Nephron progenitor cell (in vitro differentiated cells): ENCODE measurements around the gene FBXO38.

Experiments
- DNase-seq: peaks from one replicate; pipeline ENCODE4 v3.0.0; 2021
- H3K27ac Mint-ChIP-seq: 2 replicates; pipeline ENCODE4 v1.8.0; 2021; ENCODE audit warnings: mild to moderate bottlenecking, moderate library complexity, mixed read lengths
- H3K27me3 Mint-ChIP-seq: 2 replicates; pipeline ENCODE4 v1.8.0; 2021; ENCODE audit warnings: mild to moderate bottlenecking, low read depth, mixed read lengths; ENCODE audit not compliant: poor library complexity
- H3K36me3 Mint-ChIP-seq: 2 replicates; pipeline ENCODE4 v1.8.0; 2021; ENCODE audit warnings: low read depth, mixed read lengths
- H3K4me1 Mint-ChIP-seq: 2 replicates; pipeline ENCODE4 v1.8.0; 2021; ENCODE audit warnings: mixed read lengths
- H3K4me3 Mint-ChIP-seq: 2 replicates; pipeline ENCODE4 v1.8.0; 2021; ENCODE audit warnings: mild to moderate bottlenecking, moderate library complexity, mixed read lengths
- H3K9me3 Mint-ChIP-seq: 2 replicates; pipeline ENCODE4 v1.8.0; 2021; ENCODE audit warnings: mild to moderate bottlenecking, moderate library complexity, mixed read lengths
- CTCF ChIP-seq: fragments of 200-600 bp; sonication (generic); IDR thresholded peaks from 2 replicates; pipeline ENCODE4 v1.5.0; 2021; ENCODE audit warnings: antibody characterized with exemption

FBXO38 gene

GRCh38 chr5:148368299-148368698 is 15.5 kb upstream of the FBXO38 start:
- no peak for TF ChIP-seq CTCF
- H3K4me3 Mint-ChIP-seq, result no peak overlapping the region
- H3K27ac Mint-ChIP-seq, result no peak overlapping the region
- H3K36me3 Mint-ChIP-seq, result peaks cover 9% of the 10 kb centered on the region
- H3K9me3 Mint-ChIP-seq, result peaks cover 14% of the 10 kb centered on the region
- no peaks in the 10 kb centered on the region for H3K27me3 Mint-ChIP-seq
- DNase-seq, result no peak
- H3K4me1 Mint-ChIP-seq, result no peaks in the 10 kb centered on the region

- H3K4me1 Mint-ChIP-seq, result peaks cover 7% of the 10 kb centered on the region
- peaks cover 9% of the 10 kb centered on the region for H3K36me3 Mint-ChIP-seq
- H3K9me3 Mint-ChIP-seq, result peaks cover 14% of the 10 kb centered on the region
- no peaks in the 10 kb centered on the region for H3K27me3 Mint-ChIP-seq
- no peak overlapping the region for H3K4me3 Mint-ChIP-seq
- TF ChIP-seq CTCF, result no peak
- no peak overlapping the region for H3K27ac Mint-ChIP-seq
- no peak for DNase-seq
Measured at GRCh38 chr5:148372166-148372725, 11.5 kb upstream of the FBXO38 start.

GRCh38 chr5:148372893-148373292 is 10.9 kb upstream of the FBXO38 start:
- Mint-ChIP-seq H3K27ac (no peak overlapping the region), H3K4me1 (peaks cover 7% of the 10 kb centered on the region), H3K27me3 (no peaks in the 10 kb centered on the region), H3K9me3 (peaks cover 13% of the 10 kb centered on the region), H3K4me3 (no peak overlapping the region), H3K36me3 (peaks cover 12% of the 10 kb centered on the region)
- DNase-seq, result no peak
- no peak for TF ChIP-seq CTCF

- peak; percentile 31 for DNase-seq
- Mint-ChIP-seq H3K27me3 (no peaks in the 10 kb centered on the region), H3K4me3 (no peak overlapping the region), H3K27ac (no peak overlapping the region), H3K9me3 (peaks cover under 1% of the 10 kb centered on the region), H3K36me3 (peaks cover 13% of the 10 kb centered on the region), H3K4me1 (peaks cover 7% of the 10 kb centered on the region)
- peak; percentile 71 for TF ChIP-seq CTCF
Measured at GRCh38 chr5:148374690-148375360, 8.9 kb upstream of the FBXO38 start.

- no peak overlapping the region for H3K27ac Mint-ChIP-seq
- H3K9me3 Mint-ChIP-seq, result no peaks in the 10 kb centered on the region
- no peak for TF ChIP-seq CTCF
- H3K4me3 Mint-ChIP-seq, result no peak overlapping the region
- H3K27me3 Mint-ChIP-seq, result no peaks in the 10 kb centered on the region
- peaks cover 13% of the 10 kb centered on the region for H3K36me3 Mint-ChIP-seq
- peaks cover 7% of the 10 kb centered on the region for H3K4me1 Mint-ChIP-seq
- DNase-seq, result no peak
Measured at GRCh38 chr5:148376198-148376597, 7.6 kb upstream of the FBXO38 start.

- no peaks in the 10 kb centered on the region for H3K9me3 Mint-ChIP-seq
- H3K27me3 Mint-ChIP-seq, result no peaks in the 10 kb centered on the region
- H3K4me1 Mint-ChIP-seq, result peaks cover 18% of the 10 kb centered on the region
- no peak for TF ChIP-seq CTCF
- H3K27ac Mint-ChIP-seq, result no peak overlapping the region
- no peak overlapping the region for H3K4me3 Mint-ChIP-seq
- peaks cover 13% of the 10 kb centered on the region for H3K36me3 Mint-ChIP-seq
- no peak for DNase-seq
Measured at GRCh38 chr5:148378670-148379069, 5.1 kb upstream of the FBXO38 start.
